ENCODE measurements around the gene RXFP4.
A peak's percentile ranks its signal among the peaks of the same experiment; 100 is the strongest.

The RXFP4 gene

GRCh38 chr1:155957411-155957915, 16.0 kb downstream of the RXFP4 start:
- DNase-seq (ENCODE audit: low read depth in 1 of 2, low spot score in 1 of 2) = no peak

GRCh38 chr1:155960081-155960745, 18.8 kb downstream of the RXFP4 start:
- DNase-seq (ENCODE audit: low read depth in 1 of 2, low spot score in 1 of 2) = no peak

GRCh38 chr1:155961937-155962336, 20.5 kb downstream of the RXFP4 start:
- DNase-seq (ENCODE audit: low read depth in 1 of 2, low spot score in 1 of 2) = no peak

GRCh38 chr1:155962599-155963211, 21.3 kb downstream of the RXFP4 start:
- DNase-seq (ENCODE audit: low read depth in 1 of 2, low spot score in 1 of 2) = no peak

GRCh38 chr1:155964193-155964592, 22.8 kb downstream of the RXFP4 start:
- DNase-seq (ENCODE audit: low read depth in 1 of 2, low spot score in 1 of 2) = no peak

- DNase-seq (ENCODE audit: low read depth in 1 of 2, low spot score in 1 of 2) = no peak
Observed at GRCh38 chr1:155966135-155966534, 24.7 kb downstream of the RXFP4 start.

GRCh38 chr1:155966750-155967149, 25.3 kb downstream of the RXFP4 start:
- no peak for DNase-seq (ENCODE audit: low read depth in 1 of 2, low spot score in 1 of 2)

- DNase-seq (ENCODE audit: low read depth in 1 of 2, low spot score in 1 of 2) = no peak
Observed at GRCh38 chr1:155967341-155968050, 26.1 kb downstream of the RXFP4 start.

- no peak for DNase-seq (ENCODE audit: low read depth in 1 of 2, low spot score in 1 of 2)
Observed at GRCh38 chr1:155968051-155968400, 26.6 kb downstream of the RXFP4 start.

GRCh38 chr1:155968670-155969069, 27.2 kb downstream of the RXFP4 start:
- DNase-seq (ENCODE audit: low read depth in 1 of 2, low spot score in 1 of 2) = no peak

GRCh38 chr1:155969377-155969791, 27.9 kb downstream of the RXFP4 start:
- DNase-seq (ENCODE audit: low read depth in 1 of 2, low spot score in 1 of 2) = no peak

GRCh38 chr1:155970531-155971167, 29.2 kb downstream of the RXFP4 start:
- DNase-seq (ENCODE audit: low read depth in 1 of 2, low spot score in 1 of 2) = no peak

- DNase-seq (ENCODE audit: low read depth in 1 of 2, low spot score in 1 of 2) = no peak
Observed at GRCh38 chr1:155971910-155972809, 30.7 kb downstream of the RXFP4 start.

GRCh38 chr1:155973723-155974122, 32.3 kb downstream of the RXFP4 start:
- no peak for DNase-seq (ENCODE audit: low read depth in 1 of 2, low spot score in 1 of 2)

GRCh38 chr1:155974208-155975115, 33.0 kb downstream of the RXFP4 start:
- DNase-seq (ENCODE audit: low read depth in 1 of 2, low spot score in 1 of 2) = no peak

GRCh38 chr1:155975375-155976061, 34.1 kb downstream of the RXFP4 start:
- DNase-seq (ENCODE audit: low read depth in 1 of 2, low spot score in 1 of 2) = no peak

GRCh38 chr1:155976062-155976912, 34.8 kb downstream of the RXFP4 start:
- peak in 1 of 2 donors; percentile 47 for DNase-seq (ENCODE audit: low read depth in 1 of 2, low spot score in 1 of 2)
